Activated CD4-positive, alpha-beta T cell treated with anti-CD3 and anti-CD28 coated beads for 36 hours (primary cell): ENCODE measurements around the gene HMOX1. TPM values are rescaled to one million over a fixed set of nuclear protein-coding genes. Genes with fewer than 3 reads are reported as not detected.

Experiments used
- ATAC-seq: fragments of 200-7000 bp; cut with Tn5 transposase; one replicate; pipeline ENCODE4 v1.10.0; 2021; ENCODE audit warnings: mild to moderate bottlenecking, moderate library complexity
- CTCF ChIA-PET: fragments of 350-600 bp; sonication (Branson Sonifier 250); formaldehyde crosslinking; loops from one replicate; lab custom pipeline; 2021; ENCODE audit warnings: antibody characterized with exemption; lab: Charles Lee
- POLR2A ChIA-PET: fragments of 350-600 bp; sonication (Branson Sonifier 250); formaldehyde crosslinking; loops from one replicate; lab custom pipeline; 2021; ENCODE audit warnings: antibody characterized with exemption, inconsistent platforms; lab: Charles Lee
- DNase-seq: peaks from one replicate; pipeline ENCODE4 v3.0.0-alpha.2; 2020
- H3K27ac Mint-ChIP-seq: one replicate; pipeline ENCODE4 v1.8.0; 2021; ENCODE audit warnings: mixed read lengths
- H3K27me3 Mint-ChIP-seq: one replicate; pipeline ENCODE4 v1.8.0; 2021; ENCODE audit warnings: mixed read lengths
- H3K36me3 Mint-ChIP-seq: one replicate; pipeline ENCODE4 v1.8.0; 2021; ENCODE audit warnings: low read depth, mixed read lengths
- H3K4me1 Mint-ChIP-seq: one replicate; pipeline ENCODE4 v1.8.0; 2021; ENCODE audit warnings: mixed read lengths
- H3K4me3 Mint-ChIP-seq: one replicate; pipeline ENCODE4 v1.8.0; 2021; ENCODE audit warnings: mild to moderate bottlenecking, moderate library complexity, mixed read lengths
- H3K9me3 Mint-ChIP-seq: one replicate; pipeline ENCODE4 v1.8.0; 2021; ENCODE audit warnings: low read depth, mixed read lengths
- intact Hi-C, 2 experiments: fragments of 100-400 bp; cut with DNase I in 1 of 2; cut with micrococcal nuclease in 1 of 2; formaldehyde crosslinking; loops; one replicate each; pipeline versions ENCODE4 v1.14.2 to v1.15.1; 2022 to 2024; cut with DNase I, micrococcal nuclease
- total RNA-seq, 2 experiments: library from RNA; stranded (reverse); gene quantifications; one replicate each; pipeline ENCODE4 v1.2.3, GENCODE V29; 2021

HMOX1 gene
- total RNA-seq, 2 experiments from 2014 or later = 0.30 to 0.61 TPM

- ATAC-seq (no peak), DNase-seq (no peak)
- CTCF ChIA-PET = no interaction called here
- Mint-ChIP-seq H3K4me3 (no peak overlapping the region), H3K9me3 (no peaks in the 10 kb centered on the region), H3K27ac (no peak overlapping the region), H3K36me3 (no peaks in the 10 kb centered on the region), H3K4me1 (peaks cover 5% of the 10 kb centered on the region), H3K27me3 (peaks cover 19% of the 10 kb centered on the region)
- POLR2A ChIA-PET = no interaction called here
- intact Hi-C loops = no loop called here
Measured at GRCh38 chr22:35367331-35367886, 13.5 kb upstream of the HMOX1 start.

- intact Hi-C loops = no loop called here
- ATAC-seq (no peak), DNase-seq (no peak)
- H3K9me3 Mint-ChIP-seq = no peaks in the 10 kb centered on the region
- peaks cover 5% of the 10 kb centered on the region for H3K4me1 Mint-ChIP-seq
- ChIA-PET POLR2A (no interaction called here), CTCF (no interaction called here)
- H3K27ac Mint-ChIP-seq = no peak overlapping the region
- H3K36me3 Mint-ChIP-seq = no peaks in the 10 kb centered on the region
- no peak overlapping the region for H3K4me3 Mint-ChIP-seq
- peaks cover 19% of the 10 kb centered on the region for H3K27me3 Mint-ChIP-seq
Measured at GRCh38 chr22:35368386-35368785, 12.5 kb upstream of the HMOX1 start.

GRCh38 chr22:35369996-35370395 lies 10.9 kb upstream of the HMOX1 start:
- POLR2A ChIA-PET = no interaction called here
- no peak overlapping the region for H3K4me3 Mint-ChIP-seq
- peaks cover 5% of the 10 kb centered on the region for H3K4me1 Mint-ChIP-seq
- ATAC-seq (no peak), DNase-seq (no peak)
- intact Hi-C loops = no loop called here
- H3K36me3 Mint-ChIP-seq = no peaks in the 10 kb centered on the region
- H3K27ac Mint-ChIP-seq = no peak overlapping the region
- CTCF ChIA-PET = interaction anchor here (0.6 kb wide), 1 partner anchor 874 kb away, joined by 3 read pairs; no protein-coding TSS in a partner anchor
- H3K27me3 Mint-ChIP-seq = peaks cover 18% of the 10 kb centered on the region
- H3K9me3 Mint-ChIP-seq = no peaks in the 10 kb centered on the region

- no peak for ATAC-seq
- H3K4me3 Mint-ChIP-seq = no peak overlapping the region
- intact Hi-C loops = no loop called here
- peaks cover 16% of the 10 kb centered on the region for H3K4me1 Mint-ChIP-seq
- POLR2A ChIA-PET = no interaction called here
- no peaks in the 10 kb centered on the region for H3K9me3 Mint-ChIP-seq
- DNase-seq = no peak
- peaks cover 7% of the 10 kb centered on the region for H3K27me3 Mint-ChIP-seq
- CTCF ChIA-PET = no interaction called here
- H3K27ac Mint-ChIP-seq = no peak overlapping the region
- no peaks in the 10 kb centered on the region for H3K36me3 Mint-ChIP-seq
Measured at GRCh38 chr22:35373781-35374180, 7.1 kb upstream of the HMOX1 start.

GRCh38 chr22:35375031-35375430 lies 5.9 kb upstream of the HMOX1 start:
- Mint-ChIP-seq H3K36me3 (no peaks in the 10 kb centered on the region), H3K4me3 (no peak overlapping the region), H3K4me1 (peaks cover 16% of the 10 kb centered on the region), H3K9me3 (no peaks in the 10 kb centered on the region), H3K27me3 (peaks cover 5% of the 10 kb centered on the region), H3K27ac (no peak overlapping the region)
- intact Hi-C loops = no loop called here
- CTCF ChIA-PET = interaction anchor here (0.6 to 1.0 kb wide), 2 partner anchors 24 to 801 kb away, joined by 3 to 4 read pairs; no protein-coding TSS in a partner anchor
- ATAC-seq (no peak), DNase-seq (no peak)
- POLR2A ChIA-PET = interaction anchor here (0.6 to 0.8 kb wide), 2 partner anchors 34 to 115 kb away, joined by 5 read pairs; no protein-coding TSS in a partner anchor

GRCh38 chr22:35375526-35375925 lies 5.4 kb upstream of the HMOX1 start:
- H3K9me3 Mint-ChIP-seq = no peaks in the 10 kb centered on the region
- ChIA-PET CTCF (interaction anchor here (0.6 to 1.0 kb wide), 3 partner anchors 25 to 1791 kb away, joined by 3 to 4 read pairs (median 3); no protein-coding TSS in a partner anchor), POLR2A (interaction anchor here (0.6 to 0.8 kb wide), 2 partner anchors 33 to 116 kb away, joined by 5 read pairs; no protein-coding TSS in a partner anchor)
- H3K4me1 Mint-ChIP-seq = peaks cover 16% of the 10 kb centered on the region
- peaks cover 8% of the 10 kb centered on the region for H3K27me3 Mint-ChIP-seq
- H3K27ac Mint-ChIP-seq = no peak overlapping the region
- DNase-seq (no peak), ATAC-seq (no peak)
- intact Hi-C loops = no loop called here
- H3K36me3 Mint-ChIP-seq = no peaks in the 10 kb centered on the region
- no peak overlapping the region for H3K4me3 Mint-ChIP-seq

GRCh38 chr22:35376728-35377472 lies 4.0 kb upstream of the HMOX1 start:
- ATAC-seq = peak; percentile 28
- Mint-ChIP-seq H3K4me3 (no peak overlapping the region), H3K36me3 (no peaks in the 10 kb centered on the region), H3K9me3 (no peaks in the 10 kb centered on the region), H3K27ac (peak overlapping the region; percentile 55), H3K27me3 (peaks cover 14% of the 10 kb centered on the region), H3K4me1 (peaks cover 21% of the 10 kb centered on the region)
- POLR2A ChIA-PET = no interaction called here
- intact Hi-C loops = no loop called here
- CTCF ChIA-PET = no interaction called here
- DNase-seq = peak; percentile 56

GRCh38 chr22:35377735-35378134 lies 3.2 kb upstream of the HMOX1 start:
- DNase-seq (no peak), ATAC-seq (no peak)
- Mint-ChIP-seq H3K36me3 (no peaks in the 10 kb centered on the region), H3K9me3 (no peaks in the 10 kb centered on the region), H3K4me1 (peaks cover 18% of the 10 kb centered on the region), H3K27ac (peak overlapping the region; percentile 55), H3K4me3 (no peak overlapping the region), H3K27me3 (peaks cover 16% of the 10 kb centered on the region)
- intact Hi-C loops = no loop called here
- ChIA-PET POLR2A (no interaction called here), CTCF (no interaction called here)

- Mint-ChIP-seq H3K9me3 (no peaks in the 10 kb centered on the region), H3K36me3 (no peaks in the 10 kb centered on the region), H3K4me3 (no peak overlapping the region), H3K4me1 (peaks cover 18% of the 10 kb centered on the region), H3K27me3 (peaks cover 23% of the 10 kb centered on the region), H3K27ac (no peak overlapping the region)
- no peak for DNase-seq
- POLR2A ChIA-PET = no interaction called here
- intact Hi-C loops = no loop called here
- CTCF ChIA-PET = no interaction called here
- ATAC-seq = no peak
Measured at GRCh38 chr22:35378621-35379020, 2.3 kb upstream of the HMOX1 start.

GRCh38 chr22:35379146-35379993 lies 1.5 kb upstream of the HMOX1 start:
- no peak for DNase-seq
- intact Hi-C loops = no loop called here
- CTCF ChIA-PET = no interaction called here
- no peak for ATAC-seq
- H3K4me1 Mint-ChIP-seq = peaks cover 18% of the 10 kb centered on the region
- H3K27ac Mint-ChIP-seq = no peak overlapping the region
- H3K4me3 Mint-ChIP-seq = no peak overlapping the region
- H3K9me3 Mint-ChIP-seq = no peaks in the 10 kb centered on the region
- POLR2A ChIA-PET = no interaction called here
- H3K36me3 Mint-ChIP-seq = no peaks in the 10 kb centered on the region
- H3K27me3 Mint-ChIP-seq = peaks cover 27% of the 10 kb centered on the region

GRCh38 chr22:35380013-35380412 lies 883 bp upstream of the HMOX1 start:
- POLR2A ChIA-PET = no interaction called here
- H3K27ac Mint-ChIP-seq = no peak overlapping the region
- CTCF ChIA-PET = interaction anchor here (0.9 to 1.0 kb wide), 2 partner anchors 21 to 122 kb away, joined by 4 read pairs; no protein-coding TSS in a partner anchor
- ATAC-seq (no peak), DNase-seq (no peak)
- no peak overlapping the region for H3K4me3 Mint-ChIP-seq
- H3K36me3 Mint-ChIP-seq = no peaks in the 10 kb centered on the region
- intact Hi-C loops = no loop called here
- H3K27me3 Mint-ChIP-seq = peaks cover 30% of the 10 kb centered on the region
- peaks cover 18% of the 10 kb centered on the region for H3K4me1 Mint-ChIP-seq
- no peaks in the 10 kb centered on the region for H3K9me3 Mint-ChIP-seq
